Fibroblast of peridontal ligament (primary cell): ENCODE measurements around the gene PROKR2.

ENCODE experiments used
- DNase-seq: peaks from one replicate; pipeline ENCODE4 v3.0.0-alpha.2; 2010; ENCODE audit errors: extremely low read depth

Gene PROKR2

DNA sequence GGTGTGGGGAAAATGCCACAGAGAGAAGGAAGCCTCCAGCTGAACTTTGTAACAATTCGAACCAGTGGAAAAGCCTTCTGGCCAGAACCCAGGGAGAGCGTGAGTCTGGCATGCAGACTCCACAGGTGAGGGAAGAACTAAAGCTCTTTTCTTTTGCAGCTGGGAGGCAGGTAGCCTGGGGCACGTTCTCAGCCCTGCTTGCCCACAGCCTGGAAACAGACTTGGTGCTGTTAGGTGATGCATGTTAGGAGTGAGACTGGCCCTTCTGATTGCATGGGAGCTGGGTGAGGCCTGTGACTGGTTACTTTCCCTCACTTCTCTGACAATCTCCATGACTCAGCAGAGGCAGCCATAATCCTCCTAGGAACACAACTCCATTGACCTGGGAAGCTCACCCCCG is 34.2 kb downstream of the PROKR2 start:
- no peak for DNase-seq

DNA sequence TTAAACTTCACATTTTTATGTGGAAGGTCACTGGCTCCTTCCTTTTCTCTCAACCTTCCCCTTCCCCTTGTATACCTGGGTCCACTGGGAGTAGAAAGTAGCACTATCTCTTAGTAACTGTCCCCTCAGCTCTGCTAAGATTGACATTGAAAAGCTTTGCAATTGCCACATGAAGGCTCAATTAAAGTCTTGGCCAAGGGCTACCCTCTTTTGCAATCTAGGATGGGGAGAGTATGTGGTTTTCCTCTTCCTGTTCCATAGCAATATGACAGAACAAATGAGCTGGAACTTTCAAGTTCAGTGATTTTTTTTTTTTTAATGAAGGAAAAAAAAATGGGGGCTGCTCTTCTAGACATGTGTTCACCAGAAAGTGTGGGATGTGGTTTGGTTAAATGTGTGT is 37.1 kb downstream of the PROKR2 start:
- no peak for DNase-seq

DNA sequence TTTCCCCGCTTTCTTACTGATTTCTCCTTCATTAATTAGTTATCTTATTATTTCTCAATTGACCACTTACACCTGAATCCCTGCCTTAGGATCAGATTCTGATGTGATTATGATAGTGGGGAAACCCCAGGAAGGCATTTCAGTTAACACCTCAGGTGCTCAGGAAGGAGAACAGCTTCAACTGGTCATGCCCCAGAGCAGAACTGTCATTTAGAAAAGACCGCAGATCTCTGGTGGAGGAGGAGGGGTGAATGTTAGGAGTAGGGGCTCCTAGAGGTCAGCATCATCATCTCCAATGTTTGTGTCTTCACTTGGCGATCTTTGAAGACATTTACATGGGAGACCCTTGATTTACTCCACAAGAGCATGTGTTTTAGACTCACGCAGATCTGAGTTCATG is 44.5 kb downstream of the PROKR2 start:
- no peak for DNase-seq

DNA sequence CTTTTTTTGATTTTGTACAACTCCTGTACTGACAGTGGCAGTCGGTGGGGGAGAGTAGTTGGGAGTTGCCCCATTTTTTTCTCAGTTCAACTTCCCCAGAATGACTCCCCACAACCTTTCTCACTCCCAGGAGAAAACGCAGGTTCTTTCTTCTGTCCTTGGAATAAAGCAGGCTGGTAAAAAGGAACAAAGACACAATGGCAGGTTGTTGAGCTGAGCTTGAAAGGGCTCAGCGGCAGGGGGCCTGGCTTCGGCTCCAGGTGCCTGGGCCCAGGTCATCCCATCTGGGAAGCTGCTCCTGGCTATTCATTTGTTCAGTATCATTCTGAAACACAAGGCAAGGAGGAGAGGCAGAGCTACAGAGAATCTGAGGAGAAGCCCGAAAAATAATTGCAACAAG is 46.2 kb downstream of the PROKR2 start:
- DNase-seq = no peak

DNA sequence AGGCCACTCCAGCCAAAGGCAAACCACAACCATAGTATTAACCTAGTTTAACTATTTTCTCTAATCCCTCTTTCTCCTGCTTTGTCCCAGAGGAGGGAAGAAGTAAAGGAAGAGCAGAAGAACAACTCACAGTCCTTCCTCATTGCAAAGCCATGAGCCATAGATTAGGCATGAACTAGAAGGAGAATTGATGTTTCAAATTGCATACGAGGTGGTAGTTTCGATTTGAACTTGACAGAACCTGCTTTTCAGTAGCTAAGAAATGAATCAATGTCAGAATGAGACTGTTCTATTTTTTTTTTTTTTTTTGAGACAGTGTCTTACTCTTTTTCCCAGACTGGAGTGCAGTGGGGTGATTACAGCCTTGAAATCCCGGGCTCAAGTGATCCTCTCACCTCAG is 48.3 kb downstream of the PROKR2 start:
- no peak for DNase-seq

DNA sequence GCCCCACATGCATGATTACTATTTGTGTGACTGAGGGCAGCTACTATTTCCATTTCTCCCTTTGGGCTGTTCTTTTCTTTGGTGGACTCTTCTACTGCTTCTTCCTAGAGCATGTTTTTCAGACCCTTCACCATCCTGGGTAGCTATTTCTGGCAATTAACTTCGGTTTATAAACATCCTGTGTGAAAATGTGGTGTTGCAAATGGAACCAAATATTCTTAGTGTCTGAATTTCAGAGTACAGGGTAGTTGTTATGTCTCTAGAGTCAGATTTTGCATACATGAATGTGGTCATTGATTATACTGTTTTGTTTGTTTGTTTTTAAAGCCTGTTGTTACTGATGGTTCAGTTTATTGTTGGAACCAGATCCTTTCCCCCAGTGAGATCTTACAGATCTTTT is 49.7 kb downstream of the PROKR2 start:
- DNase-seq = no peak
